H9 (cell line): ENCODE data around the gene FMNL3. TPM values are rescaled to one million over a fixed set of nuclear protein-coding genes. Genes with fewer than 3 reads are reported as not detected.

Source experiments
- DNase-seq: peaks from one replicate; pipeline ENCODE4 v3.0.0-alpha.2; 2017
- H2AFZ ChIP-seq: one replicate; pipeline ENCODE4 v1.6.1; 2013; ENCODE audit warnings: mild to moderate bottlenecking, low read length, control low read depth, moderate library complexity
- H2AK5ac ChIP-seq: 2 replicates; pipeline ENCODE4 v1.6.1; 2013; ENCODE audit warnings: low read length, control low read depth, mixed read lengths; ENCODE audit not compliant: insufficient read length
- H2BK120ac ChIP-seq: one replicate; pipeline ENCODE4 v1.6.1; 2013; ENCODE audit warnings: low read depth, mild to moderate bottlenecking, low read length, control low read depth, inconsistent platforms; ENCODE audit not compliant: poor library complexity, severe bottlenecking
- H2BK12ac ChIP-seq: 2 replicates; pipeline ENCODE4 v1.6.1; 2013; ENCODE audit warnings: low read length, control low read depth, mixed read lengths, low read depth; ENCODE audit not compliant: insufficient read length
- H2BK15ac ChIP-seq: 2 replicates; pipeline ENCODE4 v1.6.1; 2013; ENCODE audit warnings: low read depth, low read length, control low read depth
- H2BK20ac ChIP-seq: one replicate; pipeline ENCODE4 v1.6.1; 2013; ENCODE audit warnings: low read depth, mild to moderate bottlenecking, low read length, control low read depth, inconsistent platforms; ENCODE audit not compliant: poor library complexity, severe bottlenecking
- H2BK5ac ChIP-seq: 2 replicates; pipeline ENCODE4 v1.6.1; 2013; ENCODE audit warnings: low read length, control low read depth, mixed read lengths; ENCODE audit not compliant: insufficient read length
- H3K14ac ChIP-seq: 2 replicates; pipeline ENCODE4 v1.6.1; 2013; ENCODE audit warnings: low read length, control low read depth; ENCODE audit not compliant: insufficient read depth
- H3K18ac ChIP-seq: 2 replicates; pipeline ENCODE4 v1.6.1; 2013; ENCODE audit warnings: low read depth, mild to moderate bottlenecking, mixed read lengths, low read length, control low read depth; ENCODE audit not compliant: insufficient read length
- H3K23ac ChIP-seq: 2 replicates; pipeline ENCODE4 v1.6.1; 2013; ENCODE audit warnings: low read length, control low read depth, mixed read lengths, low read depth; ENCODE audit not compliant: insufficient read length
- H3K23me2 ChIP-seq: 2 replicates; pipeline ENCODE4 v1.6.1; 2013; ENCODE audit warnings: low read depth, mild to moderate bottlenecking, mixed read lengths, low read length, control low read depth; ENCODE audit not compliant: insufficient read length, poor library complexity, severe bottlenecking
- H3K27ac ChIP-seq: 2 replicates; pipeline ENCODE4 v1.5.1; 2013; ENCODE audit warnings: low read length, control low read depth, mixed read lengths, low read depth; ENCODE audit not compliant: insufficient read length
- H3K27me3 ChIP-seq: 2 replicates; pipeline ENCODE4 v1.6.1; 2013; ENCODE audit warnings: low read length, control low read depth, inconsistent platforms; ENCODE audit not compliant: insufficient read depth
- H3K4ac ChIP-seq: 2 replicates; pipeline ENCODE4 v1.6.1; 2013; ENCODE audit warnings: low read depth, mild to moderate bottlenecking, control low read depth, inconsistent platforms, low read length, moderate library complexity
- H3K4me1 ChIP-seq: 2 replicates; pipeline ENCODE4 v1.6.1; 2013; ENCODE audit warnings: low read length, control low read depth, inconsistent platforms; ENCODE audit not compliant: insufficient read depth
- H3K4me2 ChIP-seq: 2 replicates; pipeline ENCODE4 v1.6.1; 2013; ENCODE audit warnings: low read length, control low read depth, mixed read lengths; ENCODE audit not compliant: insufficient read length, insufficient read depth
- H3K56ac ChIP-seq: 2 replicates; pipeline ENCODE4 v1.6.1; 2013; ENCODE audit warnings: low read depth, mild to moderate bottlenecking, mixed read lengths, low read length, control low read depth; ENCODE audit not compliant: insufficient read length
- H3K79me1 ChIP-seq: 2 replicates; pipeline ENCODE4 v1.6.1; 2013; ENCODE audit warnings: low read depth, mild to moderate bottlenecking, moderate library complexity, low read length, control low read depth, inconsistent platforms; ENCODE audit not compliant: insufficient read depth, poor library complexity, severe bottlenecking
- H3K79me2 ChIP-seq: 2 replicates; pipeline ENCODE4 v1.6.1; 2013; ENCODE audit warnings: low read length, control low read depth, inconsistent platforms; ENCODE audit not compliant: insufficient read depth
- H3K9ac ChIP-seq: 2 replicates; pipeline ENCODE4 v1.6.1; 2013; ENCODE audit warnings: low read length, control low read depth, mixed read lengths; ENCODE audit not compliant: insufficient read length; ENCODE audit errors: extremely low read depth
- H3K9me3 ChIP-seq: one replicate; pipeline ENCODE4 v1.6.1; 2013; ENCODE audit warnings: low read depth, low read length, inconsistent platforms; ENCODE audit not compliant: control insufficient read depth
- H3T11ph ChIP-seq: one replicate; pipeline ENCODE4 v1.6.1; 2013; ENCODE audit warnings: mild to moderate bottlenecking, low read length, control low read depth, inconsistent platforms
- H4K20me1 ChIP-seq: one replicate; pipeline ENCODE4 v1.6.1; 2013; ENCODE audit not compliant: control insufficient read depth, insufficient read length, insufficient read depth
- H4K5ac ChIP-seq: 2 replicates; pipeline ENCODE4 v1.6.1; 2013; ENCODE audit warnings: low read depth, mild to moderate bottlenecking, mixed read lengths, low read length, control low read depth; ENCODE audit not compliant: insufficient read length
- H4K8ac ChIP-seq: replicated peaks from 2 replicates; pipeline ENCODE4 v1.6.1; 2013; ENCODE audit warnings: low read length, control low read depth, mixed read lengths, low read depth; ENCODE audit not compliant: insufficient read length
- H4K91ac ChIP-seq: 2 replicates; pipeline ENCODE4 v1.6.1; 2013; ENCODE audit warnings: low read depth, mild to moderate bottlenecking, moderate library complexity, mixed read lengths, low read length, control low read depth; ENCODE audit not compliant: insufficient read length
- H3K27ac Mint-ChIP-seq, 3 experiments: 2 replicates in 2 of 3; 3 replicates in 1 of 3; pipeline ENCODE4 v1.8.0; 2020 to 2021; ENCODE audit warnings: mixed read lengths in 3 of 3, mild to moderate bottlenecking in 1 of 3, moderate library complexity in 1 of 3
- H3K27me3 Mint-ChIP-seq: 2 replicates; pipeline ENCODE4 v1.8.0; 2021; ENCODE audit warnings: low read depth, mild to moderate bottlenecking, moderate library complexity, mixed read lengths
- H3K36me3 Mint-ChIP-seq, 3 experiments: 2 replicates in 2 of 3; 3 replicates in 1 of 3; pipeline ENCODE4 v1.8.0; 2020 to 2021; ENCODE audit warnings: low read depth in 3 of 3, mixed read lengths in 3 of 3; ENCODE audit not compliant: insufficient read depth in 1 of 3
- H3K4me1 Mint-ChIP-seq, 2 experiments: 2 replicates each; pipeline ENCODE4 v1.8.0; 2020; ENCODE audit warnings: mixed read lengths in 2 of 2
- H3K4me3 Mint-ChIP-seq, 2 experiments: 2 replicates in 1 of 2; 3 replicates in 1 of 2; pipeline ENCODE4 v1.8.0; 2020 to 2021; ENCODE audit warnings: mild to moderate bottlenecking in 2 of 2, mixed read lengths in 2 of 2, moderate library complexity in 1 of 2
- H3K9me3 Mint-ChIP-seq, 2 experiments: 2 replicates in 1 of 2; 3 replicates in 1 of 2; pipeline ENCODE4 v1.8.0; 2020; ENCODE audit warnings: mild to moderate bottlenecking in 2 of 2, mixed read lengths in 2 of 2, moderate library complexity in 1 of 2
- CTCF ChIP-seq: fragments of 200-600 bp; sonication (generic); conservative IDR thresholded peaks from 3 replicates; pipeline ENCODE4 v1.8.0; 2021; ENCODE audit warnings: antibody characterized with exemption, mild to moderate bottlenecking
- WGBS: extraction: QIAGEN DNeasy Blood & Tissue Kit; methylation state at CpG from one replicate; pipeline ENCODE4 v1.1.7; 2013; ENCODE audit warnings: missing lambda C conversion rate, low lambda C conversion rate, mixed read lengths; ENCODE audit not compliant: insufficient read length; ENCODE audit errors: extremely low coverage; 5-methylcytosine and 5-hydroxymethylcytosine counted together
- total RNA-seq: library from RNA; stranded (reverse); gene quantifications from 2 replicates; pipeline ENCODE4 v1.2.1, GENCODE V29; 2021

Gene FMNL3
- total RNA-seq, 1 experiment from 2014 or later = 22.8 TPM

GRCh38 chr12:49658276-49658675 lies 48.9 kb downstream of the FMNL3 start:
- Histone ChIP-seq H2BK12ac (no peak overlapping the region), H3K4me2 (no peak overlapping the region), H3K23me2 (no peaks in the 10 kb centered on the region), H3K27ac (no peak overlapping the region), H3K9me3 (no peaks in the 10 kb centered on the region), H3K4ac (no peak overlapping the region), H4K8ac (no peak overlapping the region), H3K9ac (no peak overlapping the region), H3K18ac (no peak overlapping the region), H4K91ac (no peak overlapping the region), H2BK20ac (no peak overlapping the region), H3K4me1 (peaks cover 2% of the 10 kb centered on the region; the same call in 1 of the 2 replicates), H4K5ac (no peak overlapping the region), H2BK15ac (no peak overlapping the region), H2BK120ac (no peak overlapping the region), H3K27me3 (no peaks in the 10 kb centered on the region), H2BK5ac (no peak overlapping the region), H3T11ph (no peak overlapping the region), H4K20me1 (no peaks in the 10 kb centered on the region), H3K79me2 (no peaks in the 10 kb centered on the region), H2AFZ (no peak overlapping the region), H3K79me1 (no peaks in the 10 kb centered on the region), H3K23ac (no peak overlapping the region), H2AK5ac (no peak overlapping the region), H3K56ac (no peak overlapping the region), H3K14ac (no peak overlapping the region; the same call in 1 of the 2 replicates)
- Mint-ChIP-seq H3K4me3 (no peak overlapping the region), H3K9me3 (no peaks in the 10 kb centered on the region), H3K36me3 (peaks cover 32 to 65% (median 37%) of the 10 kb centered on the region in 3 experiments), H3K27me3 (no peaks in the 10 kb centered on the region), H3K4me1 (peaks cover 3 to 9% of the 10 kb centered on the region in 2 experiments), H3K27ac (peak overlapping the region in 2 of 3 experiments; percentile 59 to 95; a peak in 4 of 7 replicates)
- no peak for TF ChIP-seq CTCF
- DNase-seq = no peak
- no CpG with 5 or more reads among the region's 13 CpGs for WGBS
